WTC11 (cell line): ENCODE data around the gene FREM2.

Experiments used
- SP1 ChIP-seq: sonication (generic); formaldehyde crosslinking; conservative IDR thresholded peaks from 2 replicates; pipeline ENCODE4 v1.8.1; 2022; ENCODE audit warnings: missing genetic modification reagents
- TCF7 ChIP-seq: sonication (generic); formaldehyde crosslinking; IDR thresholded peaks from 2 replicates; pipeline ENCODE4 v1.8.0; 2022; ENCODE audit warnings: mild to moderate bottlenecking, low read depth, missing genetic modification reagents, moderate library complexity
- ZNF425 ChIP-seq: fragments of 250-450 bp; sonication (Bioruptor Pico); conservative IDR thresholded peaks from 2 replicates; pipeline ENCODE4 v1.9.0; 2021; ENCODE audit warnings: mild to moderate bottlenecking

DNA sequence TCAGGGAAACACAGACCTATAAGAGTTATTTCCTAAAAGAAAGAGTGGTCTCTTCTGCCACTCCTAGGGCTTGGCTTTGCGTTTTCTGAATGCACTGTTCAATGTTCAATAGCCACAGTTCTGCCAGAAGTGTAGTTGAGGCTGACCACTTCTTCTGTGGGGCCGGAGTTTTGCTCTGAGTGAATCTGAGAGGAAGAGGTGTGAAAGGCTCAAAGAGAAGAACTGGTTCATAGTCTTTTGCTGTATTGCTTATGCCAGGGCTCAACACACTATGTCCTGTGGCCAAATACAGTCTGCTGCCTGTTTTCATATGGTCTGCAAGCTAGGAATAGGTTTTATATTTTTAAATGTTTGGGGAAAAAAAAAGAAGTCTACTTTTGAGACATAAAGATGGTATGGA, 175.6 kb downstream of the FREM2 start:
- TF ChIP-seq TCF7 (CRISPR knock-in tag) (no peak), ZNF425 (no peak), SP1 (CRISPR knock-in tag) (no peak)
